TTC549 (cell line): ENCODE measurements around the gene DNAH17.

Source experiments
- FAIRE-seq: peaks from 2 replicates; lab custom pipeline; 2012; peaks lifted over from hg19 to GRCh38; lab: Jason Lieb, UNC

Gene DNAH17

DNA sequence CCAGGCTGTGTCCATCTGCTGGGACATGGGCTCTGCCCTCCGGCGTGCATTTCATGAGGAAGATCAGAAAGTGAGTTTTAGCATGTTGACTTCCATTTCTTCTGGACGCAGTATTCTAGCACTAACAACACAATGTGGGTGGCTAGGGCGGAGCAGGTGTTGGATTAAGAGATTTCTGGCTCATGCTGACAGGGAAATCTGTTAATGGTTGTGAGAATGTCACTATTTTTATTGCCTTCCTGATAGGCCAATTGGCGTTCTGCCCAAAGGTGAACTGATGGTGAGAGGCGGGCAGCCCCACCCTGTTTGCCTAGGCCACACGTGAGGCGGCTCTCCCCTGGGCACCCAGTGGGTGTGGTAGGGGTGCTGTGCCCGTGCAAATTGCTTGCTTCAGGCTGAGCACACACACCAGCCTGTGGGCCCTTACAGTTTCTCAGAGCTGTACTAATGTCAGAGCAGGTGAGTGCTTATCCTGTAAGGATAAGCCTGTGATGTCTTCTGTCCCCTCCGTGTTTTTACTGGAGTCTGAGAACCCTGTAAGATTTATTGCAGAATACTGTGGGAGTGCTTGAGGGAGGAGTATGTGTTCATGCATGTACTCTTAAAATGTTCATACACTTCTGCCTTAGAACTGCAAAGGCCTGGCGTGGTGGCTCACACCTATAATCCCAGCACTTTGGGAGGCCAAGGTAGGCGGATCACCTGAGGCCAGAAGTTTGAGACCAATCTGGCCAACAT, 167.8 kb downstream of the DNAH17 start:
- FAIRE-seq = no peak

- no peak for FAIRE-seq
Observed at GRCh38 chr17:78408476-78409050, 168.6 kb downstream of the DNAH17 start.

- FAIRE-seq = no peak
Observed at GRCh38 chr17:78407387-78408000, 169.7 kb downstream of the DNAH17 start.

- FAIRE-seq = no peak
Observed at GRCh38 chr17:78406920-78407319, 170.3 kb downstream of the DNAH17 start.

- no peak for FAIRE-seq
Observed at GRCh38 chr17:78406396-78406795, 170.8 kb downstream of the DNAH17 start.

DNA sequence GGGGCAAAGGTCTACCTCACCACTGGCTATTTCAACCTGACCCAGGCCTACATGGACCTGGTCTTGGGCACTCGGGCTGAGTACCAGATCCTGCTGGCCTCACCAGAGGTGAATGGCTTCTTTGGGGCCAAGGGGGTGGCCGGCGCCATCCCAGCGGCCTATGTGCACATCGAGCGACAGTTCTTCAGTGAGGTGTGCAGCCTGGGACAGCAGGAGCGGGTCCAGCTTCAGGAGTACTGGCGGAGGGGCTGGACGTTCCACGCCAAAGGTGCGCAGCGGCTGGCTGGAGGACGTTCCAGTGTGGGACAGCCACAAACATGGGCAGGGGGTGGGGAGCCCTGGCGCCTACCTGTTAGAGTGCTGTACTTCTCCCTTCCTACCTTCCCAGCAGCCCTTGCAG, 173.4 kb downstream of the DNAH17 start:
- no peak for FAIRE-seq

DNA sequence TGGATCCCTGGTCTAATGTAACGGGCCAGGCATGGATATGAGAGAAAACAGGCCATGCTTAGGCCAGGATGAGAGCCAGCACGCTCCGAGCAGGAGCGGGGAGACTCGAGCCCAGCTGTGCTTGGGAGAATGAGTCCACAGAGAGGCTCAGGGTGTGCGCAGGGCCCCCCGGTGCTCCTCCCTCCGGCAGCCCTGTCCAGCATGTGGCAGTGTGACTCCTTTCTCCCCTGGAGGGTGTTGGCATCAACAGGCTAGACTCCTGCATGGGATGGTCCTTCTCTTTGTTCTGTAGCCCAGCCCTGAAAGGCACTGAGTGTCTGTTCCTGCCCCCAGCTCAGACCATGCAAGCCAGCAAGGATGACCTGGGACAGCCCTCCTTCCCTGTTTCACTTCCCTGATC, 175.3 kb downstream of the DNAH17 start:
- no peak for FAIRE-seq

- no peak for FAIRE-seq
Observed at GRCh38 chr17:78401246-78401645, 175.9 kb downstream of the DNAH17 start.

DNA sequence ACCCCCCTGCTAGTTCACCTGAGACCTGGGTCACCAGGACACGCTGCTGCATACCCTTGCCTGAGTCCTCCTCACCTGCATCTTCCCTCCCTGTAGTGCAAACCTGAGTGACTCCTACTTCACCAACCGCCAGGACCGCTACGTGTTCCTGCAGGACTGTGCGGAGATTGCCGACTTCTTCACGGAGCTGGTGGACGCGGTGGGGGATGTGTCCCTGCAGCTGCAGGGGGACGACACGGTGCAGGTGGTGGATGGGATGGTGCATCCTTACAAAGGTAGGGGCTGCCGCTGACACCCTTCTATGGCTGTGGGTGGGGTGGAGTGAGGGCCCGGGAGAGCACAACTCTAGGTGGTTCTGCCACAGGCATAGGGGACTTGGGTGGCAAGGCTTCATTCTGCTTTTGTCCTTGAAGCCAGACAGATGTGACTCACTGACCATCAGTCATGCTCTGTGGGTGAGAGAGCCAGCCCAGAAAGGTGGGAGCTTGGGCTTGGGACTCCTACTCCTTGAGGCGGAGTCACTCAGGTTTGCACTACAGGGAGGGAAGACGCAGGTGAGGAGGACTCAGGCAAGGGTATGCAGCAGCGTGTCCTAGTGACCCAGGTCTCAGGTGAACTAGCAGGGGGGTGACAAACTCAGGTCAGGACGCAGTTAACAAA, 176.5 kb downstream of the DNAH17 start:
- FAIRE-seq = no peak

DNA sequence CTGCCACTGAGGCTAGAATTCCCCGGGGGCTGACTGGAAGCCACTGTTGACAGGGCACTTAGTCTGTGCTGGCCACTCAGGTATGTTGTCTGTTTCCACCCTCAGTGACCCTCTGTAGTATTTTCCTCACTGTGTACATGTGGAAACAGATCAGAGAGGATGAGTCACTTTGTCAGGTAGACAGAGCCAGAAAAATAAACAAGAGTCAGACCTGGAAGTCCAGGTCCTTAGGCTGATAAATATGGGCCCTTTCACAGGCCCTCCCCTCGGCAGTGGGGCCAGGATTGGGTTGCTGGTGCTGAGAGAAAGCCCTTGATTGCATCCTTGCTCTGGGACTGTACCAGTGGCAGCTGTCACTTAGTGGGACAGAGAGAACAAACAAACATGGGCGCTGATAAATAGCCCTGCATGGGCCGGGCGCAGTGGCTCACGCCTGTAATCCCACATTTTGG, 177.5 kb downstream of the DNAH17 start:
- no peak for FAIRE-seq

DNA sequence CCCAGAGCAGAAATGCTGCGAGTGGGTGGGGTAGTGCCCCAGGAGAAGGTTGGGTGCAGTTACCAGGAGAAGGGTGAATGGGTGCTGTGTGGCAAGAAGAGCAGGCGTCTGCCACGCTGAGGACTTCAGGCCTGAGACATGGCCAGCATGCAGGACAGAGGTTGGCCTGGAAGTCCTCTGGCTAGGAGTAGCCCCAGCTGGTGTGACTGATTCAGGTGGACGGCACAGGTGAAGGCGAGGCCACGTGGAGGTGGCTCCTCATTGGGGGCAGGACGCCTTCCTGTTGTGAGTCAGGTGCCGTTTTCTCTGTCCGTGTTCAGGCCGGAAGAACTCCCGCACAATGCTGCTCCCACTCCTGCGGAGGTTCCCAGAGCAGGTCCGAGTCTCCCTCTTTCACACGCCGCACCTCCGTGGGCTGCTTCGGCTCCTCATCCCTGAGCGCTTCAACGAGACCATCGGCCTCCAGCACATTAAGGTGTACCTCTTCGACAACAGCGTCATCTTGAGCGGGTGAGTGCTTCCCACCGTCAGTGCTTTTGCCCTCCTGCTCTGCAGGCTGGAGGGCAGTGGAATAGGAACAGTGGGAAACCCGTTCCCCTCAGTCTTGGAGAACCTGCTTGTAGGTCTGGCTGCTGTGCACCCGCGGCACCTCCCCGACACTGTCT, 178.0 kb downstream of the DNAH17 start:
- FAIRE-seq = no peak

DNA sequence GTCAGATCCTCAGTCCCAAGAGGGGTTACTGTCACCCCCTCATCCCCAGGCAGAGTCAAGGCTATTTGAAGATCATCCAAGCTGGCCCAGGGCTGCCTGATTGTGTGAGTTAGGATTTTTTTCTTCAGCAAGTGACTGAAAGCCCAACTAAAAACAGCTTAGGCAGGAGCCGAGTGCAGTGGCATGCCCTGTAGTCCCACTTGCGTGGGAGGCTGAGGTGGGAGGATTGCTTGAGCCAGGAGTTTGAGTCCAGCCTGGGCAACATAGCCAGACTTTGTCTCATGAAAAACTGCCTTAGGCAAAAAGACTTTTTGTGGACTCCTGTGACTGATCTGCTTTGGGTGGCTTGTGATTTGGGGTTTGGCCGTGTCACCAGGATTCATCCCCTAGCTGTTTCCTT, 178.8 kb downstream of the DNAH17 start:
- FAIRE-seq = no peak

- no peak for FAIRE-seq
Observed at GRCh38 chr17:78397681-78398101, 179.5 kb downstream of the DNAH17 start.

DNA sequence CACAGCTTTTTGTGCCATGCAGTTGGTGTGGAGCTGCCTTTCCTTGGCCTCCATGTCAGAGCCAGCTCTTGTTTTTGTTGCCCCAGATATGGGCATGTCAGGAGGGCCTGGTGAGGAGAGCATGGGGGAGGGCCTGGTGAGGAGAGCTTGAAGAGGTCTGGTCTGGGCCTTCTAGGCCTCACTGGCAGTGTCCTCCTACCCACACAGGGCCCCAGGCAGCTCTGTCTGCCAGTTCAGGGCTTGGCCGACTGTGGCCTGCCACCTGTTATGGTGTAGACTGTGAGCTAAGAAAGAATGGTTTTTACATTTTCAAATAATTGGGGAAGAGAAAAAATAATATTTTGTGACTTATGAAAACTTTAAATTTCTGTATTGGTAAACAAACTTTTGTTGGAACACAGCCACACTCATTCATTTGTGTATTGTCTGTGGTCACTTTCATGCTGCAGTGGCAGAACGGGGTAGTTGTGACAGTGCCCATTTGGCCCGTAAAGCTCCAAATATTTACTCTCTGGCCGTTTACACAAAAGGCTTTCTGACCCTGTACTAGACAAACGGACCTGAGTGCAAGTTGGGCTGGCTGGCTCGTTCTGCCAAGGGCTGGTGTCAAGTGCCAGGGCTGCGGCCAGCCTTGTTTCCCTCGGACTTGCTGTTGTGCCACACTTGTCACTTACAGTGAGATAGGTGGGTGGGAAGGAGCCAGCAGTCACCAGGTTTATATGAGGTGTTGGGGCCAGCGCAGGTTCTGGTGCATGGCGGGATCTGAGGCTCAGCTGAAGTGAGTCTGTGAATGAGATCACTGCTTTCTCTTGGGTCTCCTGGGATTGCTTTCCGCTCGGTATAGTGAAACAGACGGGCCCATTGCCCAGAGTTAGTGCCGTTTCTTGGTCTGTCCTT, 180.5 kb downstream of the DNAH17 start:
- no peak for FAIRE-seq

DNA sequence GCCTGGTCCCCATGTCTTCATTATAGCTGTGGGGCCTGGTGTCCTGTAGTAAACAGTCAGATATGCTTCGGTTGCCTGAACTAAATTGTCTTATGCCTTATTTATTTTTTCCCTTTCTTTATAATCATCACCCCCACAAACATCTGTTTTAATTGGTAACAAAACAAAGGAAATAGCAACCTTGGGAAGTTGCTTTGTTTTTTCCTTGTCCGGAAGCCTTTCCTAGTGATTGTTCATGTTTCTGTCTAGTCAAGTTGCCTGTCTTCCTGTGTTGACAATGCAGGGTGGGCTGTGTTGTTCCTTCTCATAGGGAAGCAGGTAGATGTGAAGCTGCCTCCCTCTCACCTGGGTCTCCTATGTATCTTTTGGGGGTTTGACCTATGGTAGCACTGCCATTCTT, 182.0 kb downstream of the DNAH17 start:
- FAIRE-seq = no peak

- no peak for FAIRE-seq
Observed at GRCh38 chr17:78394209-78394608, 183.0 kb downstream of the DNAH17 start.

DNA sequence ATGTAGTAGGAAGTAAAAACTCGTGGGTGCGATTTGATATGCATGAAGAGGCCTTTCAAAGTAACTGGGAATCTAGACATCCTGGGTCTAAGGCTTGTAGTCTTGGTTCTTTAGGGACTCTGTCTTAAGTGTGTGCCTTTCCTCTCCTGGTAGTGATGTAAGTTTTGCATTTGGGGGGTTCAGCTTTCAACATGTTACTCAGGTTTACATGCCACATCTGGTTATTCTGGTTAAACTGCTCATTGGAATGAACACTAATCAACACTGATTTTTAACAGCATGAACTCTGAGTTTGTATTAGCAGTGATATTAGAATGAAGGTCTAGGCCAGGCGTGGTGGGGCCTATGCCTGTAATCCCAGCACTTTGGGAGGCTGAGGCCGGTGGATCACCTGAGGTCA, 183.6 kb downstream of the DNAH17 start:
- no peak for FAIRE-seq

DNA sequence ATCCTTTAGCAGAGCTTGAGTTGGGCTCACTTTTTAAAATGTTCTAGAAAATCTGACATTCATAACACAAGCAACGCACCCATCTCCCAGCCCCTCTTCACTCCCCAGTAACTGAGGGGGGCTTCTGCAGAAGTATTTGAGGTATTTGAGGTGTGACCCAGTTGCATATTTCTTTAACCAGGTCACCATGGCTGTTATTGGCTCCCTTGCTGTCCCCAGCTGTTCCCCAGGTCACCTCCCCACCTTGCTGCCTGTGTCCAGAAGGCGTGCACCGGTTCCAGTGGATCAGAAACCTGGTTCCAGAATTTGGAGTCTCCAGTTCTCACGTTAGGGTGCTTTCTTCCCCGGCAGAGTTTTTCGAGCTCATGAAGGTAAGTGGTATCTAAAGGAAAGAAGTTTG, 184.9 kb downstream of the DNAH17 start:
- FAIRE-seq = no peak

GRCh38 chr17:78391843-78392242, 185.4 kb downstream of the DNAH17 start:
- no peak for FAIRE-seq

DNA sequence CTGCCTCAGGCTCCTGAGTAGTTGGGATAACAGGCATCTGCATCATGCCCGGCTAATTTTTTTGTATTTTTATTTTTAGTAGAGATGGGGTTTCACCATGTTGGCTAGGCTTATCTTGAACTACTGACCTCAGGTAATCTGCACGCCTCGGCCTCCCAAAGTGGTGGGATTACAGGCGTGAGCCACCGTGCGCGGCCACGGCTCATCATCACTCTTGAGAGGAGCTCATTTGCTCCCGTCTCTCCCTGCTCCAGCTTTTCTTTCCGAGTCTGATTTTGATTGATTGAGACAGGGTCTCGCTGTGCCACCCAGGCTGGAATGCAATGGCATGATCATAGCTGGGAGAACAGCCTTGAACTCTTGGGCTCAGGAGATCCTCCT, 186.2 kb downstream of the DNAH17 start:
- FAIRE-seq = no peak

DNA sequence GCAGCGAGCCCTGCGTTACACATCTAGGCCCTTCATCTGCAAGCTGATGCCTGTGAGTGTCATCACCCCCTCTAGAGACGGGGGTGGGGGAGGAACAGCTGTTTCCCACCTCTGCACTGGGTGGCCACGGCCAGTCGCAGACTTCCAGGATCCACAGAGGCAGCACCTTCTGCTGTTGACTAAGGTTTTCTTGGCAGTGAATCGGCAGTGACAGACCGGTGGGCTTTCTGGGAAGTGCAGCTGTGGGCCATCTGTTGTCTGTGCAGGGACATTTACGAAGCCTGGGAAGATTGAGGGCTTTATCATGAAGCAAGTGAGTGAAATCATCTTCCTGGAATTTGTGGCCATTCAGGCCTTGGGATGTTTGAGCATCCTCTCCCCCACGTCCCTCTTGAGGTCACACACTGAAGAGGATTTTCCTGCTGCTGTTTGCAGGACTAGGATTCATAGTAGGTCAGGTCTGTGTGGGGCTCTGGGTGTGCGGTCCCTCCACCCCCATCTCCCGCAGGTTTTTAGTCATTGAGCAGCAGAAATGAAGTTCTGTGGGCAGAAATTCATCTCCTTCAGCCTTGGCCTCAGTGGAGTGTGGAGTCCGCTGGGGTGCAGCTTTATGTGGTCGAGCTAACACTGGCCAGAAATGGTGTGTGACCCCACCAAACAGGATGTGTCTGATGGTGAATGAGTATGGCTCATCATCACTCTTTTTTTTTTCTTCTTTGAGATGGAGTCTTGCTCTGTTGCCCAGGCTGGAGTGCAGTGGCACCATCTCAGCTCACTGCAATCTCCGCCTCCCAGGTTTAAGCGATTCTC, 186.8 kb downstream of the DNAH17 start:
- FAIRE-seq = no peak
